Epidermal melanocyte (primary cell): ENCODE results near the gene SLC4A4.

ENCODE experiments used
- DNase-seq: peaks from one replicate; pipeline ENCODE4 v3.0.0; 2011; ENCODE audit warnings: low spot score; ENCODE audit not compliant: insufficient read length

The SLC4A4 gene

DNA sequence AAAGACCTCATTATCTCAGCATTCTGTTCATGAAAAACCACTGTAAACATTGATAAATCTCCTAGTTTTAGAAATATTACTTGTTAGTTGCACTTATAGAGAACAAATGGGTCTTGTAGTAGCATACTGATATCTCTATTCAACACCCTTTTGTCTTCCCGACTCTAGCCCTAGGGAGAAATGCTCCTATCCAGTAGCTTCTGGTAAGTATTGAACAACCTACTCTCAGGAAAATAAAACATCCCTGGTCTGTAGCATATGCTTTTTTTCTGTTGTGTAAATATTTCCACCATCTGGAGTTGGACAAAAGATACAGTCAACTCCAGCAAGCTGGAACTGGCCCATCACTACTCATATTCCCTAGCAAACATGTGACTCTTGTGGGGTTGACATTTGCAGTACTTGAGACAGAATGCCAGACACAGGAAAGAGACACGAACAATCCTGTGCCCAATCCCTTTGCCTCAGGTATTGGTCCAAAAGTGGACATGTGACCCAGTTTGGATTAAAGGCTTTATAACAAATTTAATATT is 256.8 kb downstream of the SLC4A4 start:
- DNase-seq, result no peak

DNA sequence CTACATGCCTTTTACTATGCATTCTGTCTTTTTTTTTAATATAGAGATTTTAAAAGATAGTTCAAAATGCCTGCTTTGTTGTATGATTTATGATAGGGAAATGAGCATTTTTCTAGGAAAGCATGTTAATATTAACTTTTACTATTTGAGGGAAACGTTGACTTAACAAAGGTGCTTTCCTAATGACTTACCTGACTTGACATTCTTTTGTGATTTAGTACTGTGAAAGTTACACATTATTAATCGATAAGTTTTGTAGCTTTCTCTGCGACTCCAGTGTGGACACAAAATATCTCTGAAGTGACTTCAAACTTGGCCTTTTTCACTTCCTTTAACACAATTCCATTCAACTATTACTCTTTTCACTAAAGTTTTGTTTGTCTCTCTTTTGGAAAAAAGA is 260.8 kb downstream of the SLC4A4 start:
- no peak for DNase-seq

- no peak for DNase-seq
These were observed 263.6 kb downstream of the SLC4A4 start for GRCh38 chr4:71602289-71602900.

DNA sequence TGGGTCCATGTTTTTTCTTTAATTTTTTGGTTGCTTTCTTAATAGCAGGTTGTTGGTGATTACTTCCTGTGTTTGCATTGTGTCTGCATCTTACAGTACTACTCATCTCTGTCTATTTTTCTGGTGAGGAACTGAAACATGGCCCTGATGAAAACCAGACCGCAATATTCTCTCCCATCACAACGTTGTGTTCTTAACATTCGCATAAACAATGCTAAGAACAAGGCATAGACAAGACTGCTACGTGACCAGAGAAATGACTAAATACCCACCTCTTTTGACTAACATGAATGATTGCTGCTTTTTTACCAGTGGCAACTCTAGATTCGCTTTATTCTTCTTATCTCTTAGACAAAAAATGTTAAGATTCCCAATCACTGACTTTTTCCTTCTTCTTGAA is 266.0 kb downstream of the SLC4A4 start:
- no peak for DNase-seq

DNA sequence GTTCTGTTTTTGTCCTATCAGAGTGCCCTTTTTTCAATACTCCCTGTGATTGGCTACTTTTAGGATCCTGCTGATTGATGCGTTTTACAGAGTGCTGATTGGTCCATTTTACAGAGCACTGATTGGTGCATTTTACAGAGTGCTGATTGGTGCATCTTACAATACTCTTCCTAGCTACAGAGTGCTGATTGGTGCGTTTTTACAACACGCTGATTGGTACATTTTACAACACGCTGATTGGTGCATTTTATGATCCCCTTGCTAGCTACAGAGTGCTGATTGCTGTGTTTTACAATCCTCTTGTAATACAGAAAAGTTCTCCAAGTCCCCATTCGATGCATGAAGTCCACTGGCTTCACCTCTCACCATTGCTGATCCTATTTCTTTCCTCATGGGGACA is 268.3 kb downstream of the SLC4A4 start:
- no peak for DNase-seq

GRCh38 chr4:71607780-71608677 is 269.2 kb downstream of the SLC4A4 start:
- no peak for DNase-seq

- no peak for DNase-seq
These were observed 269.9 kb downstream of the SLC4A4 start for GRCh38 chr4:71608678-71609071.

GRCh38 chr4:71609167-71609566 is 270.3 kb downstream of the SLC4A4 start:
- no peak for DNase-seq

DNA sequence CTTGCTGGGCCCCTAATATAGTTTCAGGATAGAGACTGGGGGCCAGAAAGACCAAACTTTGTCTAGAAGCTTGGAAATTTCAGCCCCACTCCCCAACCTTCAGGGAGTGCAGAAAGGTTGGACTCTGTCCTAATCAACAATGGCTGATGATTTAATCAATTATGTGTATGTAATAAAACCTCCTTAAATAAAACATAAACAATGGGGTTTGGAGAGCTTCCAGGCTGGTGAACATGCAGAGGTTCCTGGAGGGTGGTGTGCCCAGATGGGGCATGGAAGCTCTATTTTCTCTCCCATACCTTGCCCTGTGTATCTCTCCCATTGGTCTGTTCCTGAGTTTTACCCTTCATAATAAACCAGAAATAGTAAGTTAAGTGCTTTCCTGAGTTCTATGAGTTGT is 270.8 kb downstream of the SLC4A4 start:
- DNase-seq, result no peak

DNA sequence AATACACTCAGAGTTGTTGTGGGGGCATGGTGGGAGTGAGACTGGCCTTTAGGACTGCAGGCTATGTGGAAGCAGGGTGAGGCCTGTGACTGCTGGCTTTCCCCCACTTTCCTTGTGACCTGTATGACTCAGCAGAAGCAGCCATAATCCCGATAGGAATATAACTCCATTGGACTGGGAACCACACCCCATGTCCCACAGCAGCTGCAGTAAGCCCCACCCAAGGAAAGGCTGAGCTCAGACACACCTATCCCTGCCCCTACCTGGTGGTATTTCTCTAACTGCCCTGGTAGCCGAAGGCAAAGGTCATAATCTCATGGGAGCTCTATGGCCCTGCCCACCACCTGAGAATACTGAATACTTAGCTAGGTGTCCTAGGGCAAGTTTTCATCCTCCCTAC is 275.8 kb downstream of the SLC4A4 start:
- DNase-seq, result no peak

- no peak for DNase-seq
These were observed 277.5 kb downstream of the SLC4A4 start for GRCh38 chr4:71616168-71616811.
